GM12865 (cell line): ENCODE results near the gene PIGK.
"Not testable (repeated sequence)": the region's sequence is repeated elsewhere in the genome, so short reads cannot be mapped to it uniquely, and the experiment has no call there.

Experiments
- DNase-seq: peaks from one replicate; pipeline ENCODE4 v3.0.0; 2010; ENCODE audit warnings: low read depth
- H3K4me3 ChIP-seq: 2 replicates; pipeline ENCODE4 v1.5.1; 2011; ENCODE audit warnings: mild to moderate bottlenecking, low read depth, low read length, control low read depth
- TF ChIP-seq, protein P1 (sequence below): IDR thresholded peaks from 2 replicates; pipeline ENCODE4 v1.5.1; 2011; ENCODE audit warnings: low read length, control low read depth, low read depth, inconsistent platforms; ENCODE audit not compliant: insufficient read depth; ENCODE audit errors: missing control alignments

PIGK gene

DNA sequence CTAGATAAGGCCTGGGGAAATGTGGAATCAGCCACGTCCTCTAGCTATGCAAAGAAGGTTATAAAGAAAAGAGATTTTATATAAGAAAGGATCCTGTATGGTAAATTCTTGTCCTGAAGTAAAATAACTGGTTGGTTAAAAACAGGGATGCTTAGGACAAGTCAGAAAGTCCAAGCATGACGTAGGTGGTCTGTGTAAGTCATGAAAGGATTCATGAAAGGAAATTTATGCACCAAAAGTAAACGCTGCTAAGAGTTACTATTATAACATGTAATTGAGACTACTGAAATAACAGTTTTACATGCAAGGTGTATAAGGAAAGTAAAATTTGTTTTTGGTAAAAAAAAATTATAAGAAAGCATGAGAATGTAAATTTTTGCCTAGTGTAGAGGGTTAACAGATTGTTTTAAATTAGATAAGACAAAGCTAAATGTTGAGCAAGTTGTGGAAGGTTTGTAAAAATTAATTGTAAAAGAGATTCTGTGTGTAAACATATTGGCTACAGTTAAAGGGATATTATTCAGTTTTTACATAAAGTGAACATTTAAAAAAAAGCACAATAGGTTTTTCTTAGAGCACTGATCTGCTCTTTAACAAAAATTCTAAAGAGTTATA is 43.9 kb downstream of the PIGK start:
- no peak overlapping the region for H3K4me3 ChIP-seq
- TF ChIP-seq, protein P1, sequence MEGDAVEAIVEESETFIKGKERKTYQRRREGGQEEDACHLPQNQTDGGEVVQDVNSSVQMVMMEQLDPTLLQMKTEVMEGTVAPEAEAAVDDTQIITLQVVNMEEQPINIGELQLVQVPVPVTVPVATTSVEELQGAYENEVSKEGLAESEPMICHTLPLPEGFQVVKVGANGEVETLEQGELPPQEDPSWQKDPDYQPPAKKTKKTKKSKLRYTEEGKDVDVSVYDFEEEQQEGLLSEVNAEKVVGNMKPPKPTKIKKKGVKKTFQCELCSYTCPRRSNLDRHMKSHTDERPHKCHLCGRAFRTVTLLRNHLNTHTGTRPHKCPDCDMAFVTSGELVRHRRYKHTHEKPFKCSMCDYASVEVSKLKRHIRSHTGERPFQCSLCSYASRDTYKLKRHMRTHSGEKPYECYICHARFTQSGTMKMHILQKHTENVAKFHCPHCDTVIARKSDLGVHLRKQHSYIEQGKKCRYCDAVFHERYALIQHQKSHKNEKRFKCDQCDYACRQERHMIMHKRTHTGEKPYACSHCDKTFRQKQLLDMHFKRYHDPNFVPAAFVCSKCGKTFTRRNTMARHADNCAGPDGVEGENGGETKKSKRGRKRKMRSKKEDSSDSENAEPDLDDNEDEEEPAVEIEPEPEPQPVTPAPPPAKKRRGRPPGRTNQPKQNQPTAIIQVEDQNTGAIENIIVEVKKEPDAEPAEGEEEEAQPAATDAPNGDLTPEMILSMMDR, result no peak
- no peak for DNase-seq

DNA sequence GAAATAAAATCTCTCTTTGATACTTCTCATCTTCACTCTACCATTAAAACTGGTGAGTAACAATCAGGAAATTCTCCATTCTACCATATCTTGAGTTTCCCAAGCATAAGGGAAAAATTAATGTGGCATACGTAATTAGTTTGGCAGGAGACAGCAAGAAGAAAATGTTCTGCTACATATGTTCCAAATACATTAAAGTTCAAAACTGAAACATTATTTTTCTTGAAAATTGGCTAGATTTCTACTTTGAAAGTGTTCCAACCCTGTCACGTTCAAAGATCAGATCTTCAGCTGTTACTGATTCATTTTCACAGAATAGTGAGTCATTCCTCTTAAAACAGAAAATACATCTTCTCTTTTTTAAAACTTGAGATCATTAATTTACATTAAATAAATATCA is 48.5 kb downstream of the PIGK start:
- H3K4me3 ChIP-seq, result no peak overlapping the region
- TF ChIP-seq, protein P1, result no peak
- no peak for DNase-seq

DNA sequence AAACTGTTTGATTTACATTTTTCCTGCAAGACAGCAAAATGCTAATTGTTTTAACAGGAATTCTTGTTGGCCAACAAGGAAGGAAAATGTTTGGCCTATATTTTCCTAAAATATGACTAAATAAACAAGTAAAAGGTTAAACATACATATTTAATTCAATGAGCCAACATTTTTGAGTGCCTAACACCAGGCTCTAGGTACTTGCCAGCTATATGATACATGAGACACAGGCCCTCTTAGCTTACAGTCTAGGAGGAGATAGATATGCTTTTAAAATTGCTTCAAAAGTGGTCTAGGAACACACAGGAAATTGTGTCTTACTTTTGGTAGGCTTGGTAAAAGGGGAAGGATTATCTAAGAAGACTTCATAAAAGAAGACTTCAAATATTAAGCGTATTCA is 50.9 kb downstream of the PIGK start:
- DNase-seq, result no peak
- no peak overlapping the region for H3K4me3 ChIP-seq
- TF ChIP-seq, protein P1, result no peak

DNA sequence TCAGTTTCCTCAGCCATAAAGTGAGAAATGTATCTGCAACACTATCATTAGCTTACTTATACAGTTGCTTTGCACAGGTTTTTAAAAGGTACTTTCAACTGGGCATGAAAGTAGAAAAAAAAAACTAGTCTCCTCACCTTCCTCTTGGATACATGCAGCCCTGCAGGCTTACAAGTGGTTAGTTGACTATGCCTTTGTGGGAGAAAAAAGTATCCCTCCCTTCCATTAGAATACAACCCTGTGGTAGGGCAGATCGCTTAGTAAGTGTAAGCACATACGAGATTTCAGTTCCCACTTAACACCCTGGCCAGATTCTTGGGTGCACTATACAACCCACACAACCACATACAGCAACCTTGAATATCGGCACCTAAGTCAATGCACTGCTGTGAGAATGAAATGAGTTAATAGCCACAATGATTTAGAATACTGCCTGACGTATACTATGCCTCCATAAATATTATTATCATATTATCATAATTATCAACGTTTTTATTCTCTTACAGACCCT is 54.7 kb downstream of the PIGK start:
- TF ChIP-seq, protein P1, result no peak
- DNase-seq, result no peak
- H3K4me3 ChIP-seq, result no peak overlapping the region

DNA sequence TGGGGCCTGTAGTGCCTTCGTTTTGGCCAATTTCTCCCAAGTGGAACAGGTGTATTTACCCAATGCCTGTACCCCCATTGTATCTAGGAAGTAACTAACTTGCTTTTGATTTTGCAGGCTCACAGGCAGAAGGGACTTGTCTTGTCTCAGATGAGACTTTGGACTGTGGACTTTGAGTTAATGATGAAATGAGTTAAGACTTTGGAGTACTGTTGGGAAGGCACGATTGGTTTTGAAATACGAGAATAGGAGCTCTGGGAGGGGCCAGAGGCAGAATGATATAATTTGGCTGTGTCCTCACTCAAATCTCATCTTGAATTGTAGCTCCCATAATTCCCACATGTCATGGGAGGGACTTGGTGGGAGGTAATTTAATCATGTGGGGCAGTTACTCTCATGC is 59.5 kb downstream of the PIGK start:
- DNase-seq, result not testable (repeated sequence)

DNA sequence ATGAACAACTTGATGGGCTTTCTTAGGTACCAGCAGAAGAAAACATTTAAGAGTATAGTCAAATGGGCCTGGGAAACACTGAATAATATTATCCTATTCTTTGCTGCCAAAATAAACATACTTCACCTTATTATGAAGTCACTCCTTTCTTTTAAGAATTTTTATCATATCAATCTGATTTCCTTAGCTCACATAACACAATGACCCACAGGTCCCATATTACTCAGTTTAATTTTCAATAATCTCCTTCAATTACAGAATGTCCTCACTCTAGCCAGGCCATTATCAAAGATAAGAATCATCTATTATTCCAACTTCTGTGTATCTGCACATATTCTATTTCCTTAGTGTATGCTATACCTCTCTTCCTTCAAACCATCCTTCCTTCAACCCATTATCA is 63.0 kb downstream of the PIGK start:
- TF ChIP-seq, protein P1, result no peak
- DNase-seq, result no peak
- H3K4me3 ChIP-seq, result no peak overlapping the region

More for the DNA sequence above, 59.5 kb downstream of the PIGK start:
- H3K4me3 ChIP-seq, result not testable (repeated sequence)

DNA sequence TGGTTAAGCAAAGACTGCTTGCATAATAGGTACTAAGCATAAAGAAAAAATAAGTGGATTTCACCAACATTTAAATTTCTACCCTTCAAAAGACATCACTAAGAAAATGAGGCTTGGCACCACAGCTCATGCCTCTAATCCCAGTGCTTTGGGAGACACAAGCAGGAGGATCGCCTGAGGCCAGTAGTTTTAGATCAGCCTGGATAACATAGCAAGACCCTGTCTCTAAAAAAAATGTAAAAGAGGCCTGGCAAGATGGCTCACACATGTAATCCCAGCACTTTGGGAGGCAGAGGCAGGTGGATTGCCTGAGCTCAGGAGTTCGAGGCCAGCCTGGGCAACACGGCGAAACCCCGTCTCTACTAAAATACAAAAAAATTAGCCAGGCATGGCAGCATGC is 73.0 kb downstream of the PIGK start:
- DNase-seq, result no peak
- TF ChIP-seq, protein P1, result no peak
- no peak overlapping the region for H3K4me3 ChIP-seq
